ENCODE results near the gene CUBN.

CUBN gene

GRCh38 chr10:16822726-16823360, 306.8 kb downstream of the CUBN start:
- no peak for DNase-seq (ENCODE audit: low read depth in 2 of 2)

GRCh38 chr10:16822027-16822426, 307.6 kb downstream of the CUBN start:
- DNase-seq (ENCODE audit: low read depth in 2 of 2), result no peak

- no peak for DNase-seq (ENCODE audit: low read depth in 2 of 2)
Observed at GRCh38 chr10:16820421-16820820, 309.2 kb downstream of the CUBN start.

GRCh38 chr10:16820018-16820417, 309.6 kb downstream of the CUBN start:
- no peak for DNase-seq (ENCODE audit: low read depth in 2 of 2)

GRCh38 chr10:16819436-16819835, 310.2 kb downstream of the CUBN start:
- DNase-seq (ENCODE audit: low read depth in 2 of 2), result no peak

GRCh38 chr10:16819026-16819425, 310.6 kb downstream of the CUBN start:
- DNase-seq (ENCODE audit: low read depth in 2 of 2), result no peak

- peak; percentile 99 for DNase-seq (ENCODE audit: low read depth in 2 of 2)
Observed at GRCh38 chr10:16817125-16818019, 312.2 kb downstream of the CUBN start, which contains the start of gene RSU1. TSS of gene RSU1 (minus strand) at chr10:16817424. CDS start at chr10:16817081, 343 bp downstream.

GRCh38 chr10:16816830-16817124, 312.8 kb downstream of the CUBN start:
- no peak for DNase-seq (ENCODE audit: low read depth in 2 of 2)

- no peak for DNase-seq (ENCODE audit: low read depth in 2 of 2)
Observed at GRCh38 chr10:16816171-16816570, 313.4 kb downstream of the CUBN start.

- no peak for DNase-seq (ENCODE audit: low read depth in 2 of 2)
Observed at GRCh38 chr10:16814012-16814411, 315.6 kb downstream of the CUBN start.

GRCh38 chr10:16812676-16813075, 316.9 kb downstream of the CUBN start:
- DNase-seq (ENCODE audit: low read depth in 2 of 2), result no peak

- DNase-seq (ENCODE audit: low read depth in 2 of 2), result no peak
Observed at GRCh38 chr10:16811765-16812164, 317.8 kb downstream of the CUBN start.

- DNase-seq (ENCODE audit: low read depth in 2 of 2), result no peak
Observed at GRCh38 chr10:16811292-16811691, 318.3 kb downstream of the CUBN start.

GRCh38 chr10:16809074-16809718, 320.4 kb downstream of the CUBN start:
- peak; percentile 35 to 38 for DNase-seq (ENCODE audit: low read depth in 2 of 2)

- DNase-seq (ENCODE audit: low read depth in 2 of 2), result no peak
Observed at GRCh38 chr10:16804123-16804522, 325.5 kb downstream of the CUBN start.

- no peak for DNase-seq (ENCODE audit: low read depth in 2 of 2)
Observed at GRCh38 chr10:16803464-16803863, 326.1 kb downstream of the CUBN start.

- no peak for DNase-seq (ENCODE audit: low read depth in 2 of 2)
Observed at GRCh38 chr10:16799621-16800020, 330.0 kb downstream of the CUBN start.

GRCh38 chr10:16798571-16798970, 331.0 kb downstream of the CUBN start:
- no peak for DNase-seq (ENCODE audit: low read depth in 2 of 2)

GRCh38 chr10:16795410-16796073, 334.1 kb downstream of the CUBN start:
- DNase-seq (ENCODE audit: low read depth in 2 of 2), result no peak

- no peak for DNase-seq (ENCODE audit: low read depth in 2 of 2)
Observed at GRCh38 chr10:16794005-16794404, 335.6 kb downstream of the CUBN start.

- no peak for DNase-seq (ENCODE audit: low read depth in 2 of 2)
Observed at GRCh38 chr10:16792675-16793074, 336.9 kb downstream of the CUBN start.

- DNase-seq (ENCODE audit: low read depth in 2 of 2), result no peak
Observed at GRCh38 chr10:16789765-16790164, 339.8 kb downstream of the CUBN start.

Measured in activated CD4-positive, alpha-beta T cell treated with anti-CD3 and anti-CD28 coated beads for 24 hours (primary cell).